ENCODE data around the gene ANKRD40.

- TF ChIP-seq POLR2AphosphoS5 (IDR thresholded peaks at IDR 0.05; ENCODE audit: insufficient read depth in 1 of 2, low read depth in 1 of 2) = no peak
- TF ChIP-seq POLR2A (IDR thresholded peaks at IDR 0.05) = no peak
- no peak for TF ChIP-seq CTCF (IDR thresholded peaks at IDR 0.05)
These were observed 41.4 kb downstream of the ANKRD40 start for GRCh38 chr17:50666316-50666715.
